ENCODE data around the gene DENND1A.

DENND1A gene

DNA sequence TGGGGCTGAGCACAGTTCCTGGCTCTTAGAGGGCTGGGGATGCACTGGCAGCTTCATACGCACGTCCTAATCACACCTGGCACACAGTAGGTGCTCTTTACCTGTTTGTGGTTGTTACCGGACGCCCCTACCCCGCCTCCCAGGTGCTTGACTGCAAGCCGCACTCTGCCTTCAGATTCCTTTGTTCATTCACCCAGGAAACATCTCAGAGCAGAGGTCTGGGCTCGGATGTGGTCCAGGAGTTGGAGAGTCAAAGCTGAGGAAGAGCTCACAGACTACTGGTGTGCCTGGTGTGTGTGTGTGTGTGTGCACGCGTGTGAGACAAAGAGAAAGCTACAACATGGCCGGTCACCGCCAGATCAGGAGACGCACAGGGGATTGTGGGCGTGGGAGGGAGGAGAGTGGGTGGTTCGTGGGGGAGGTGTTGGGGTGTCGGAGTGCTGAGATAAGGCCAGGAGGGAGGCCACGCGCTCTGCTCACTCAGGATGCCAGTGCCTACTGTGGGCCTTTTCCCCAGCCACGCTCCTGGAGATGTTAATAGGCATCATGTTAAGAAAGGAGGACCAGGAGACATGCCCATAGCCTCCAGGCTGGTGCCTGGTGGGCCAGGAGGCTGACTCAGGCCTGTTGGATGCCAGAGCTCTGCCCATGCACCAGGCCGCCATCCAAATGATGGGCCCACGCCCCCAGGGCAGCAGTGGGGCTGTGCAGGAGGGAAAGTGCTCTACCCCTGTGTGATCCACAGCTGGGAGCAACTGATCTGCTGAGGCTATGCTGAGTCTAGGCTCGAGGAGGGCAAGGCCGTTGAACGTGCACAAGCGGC, 534.0 kb downstream of the DENND1A start:
- DNase-seq (ENCODE audit: insufficient read length, low spot score) (no peak), FAIRE-seq (no peak)
- TF ChIP-seq, protein P1, sequence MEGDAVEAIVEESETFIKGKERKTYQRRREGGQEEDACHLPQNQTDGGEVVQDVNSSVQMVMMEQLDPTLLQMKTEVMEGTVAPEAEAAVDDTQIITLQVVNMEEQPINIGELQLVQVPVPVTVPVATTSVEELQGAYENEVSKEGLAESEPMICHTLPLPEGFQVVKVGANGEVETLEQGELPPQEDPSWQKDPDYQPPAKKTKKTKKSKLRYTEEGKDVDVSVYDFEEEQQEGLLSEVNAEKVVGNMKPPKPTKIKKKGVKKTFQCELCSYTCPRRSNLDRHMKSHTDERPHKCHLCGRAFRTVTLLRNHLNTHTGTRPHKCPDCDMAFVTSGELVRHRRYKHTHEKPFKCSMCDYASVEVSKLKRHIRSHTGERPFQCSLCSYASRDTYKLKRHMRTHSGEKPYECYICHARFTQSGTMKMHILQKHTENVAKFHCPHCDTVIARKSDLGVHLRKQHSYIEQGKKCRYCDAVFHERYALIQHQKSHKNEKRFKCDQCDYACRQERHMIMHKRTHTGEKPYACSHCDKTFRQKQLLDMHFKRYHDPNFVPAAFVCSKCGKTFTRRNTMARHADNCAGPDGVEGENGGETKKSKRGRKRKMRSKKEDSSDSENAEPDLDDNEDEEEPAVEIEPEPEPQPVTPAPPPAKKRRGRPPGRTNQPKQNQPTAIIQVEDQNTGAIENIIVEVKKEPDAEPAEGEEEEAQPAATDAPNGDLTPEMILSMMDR (IDR thresholded peaks at IDR 0.05; ENCODE audit: insufficient read depth, missing control alignments) = no peak

DNA sequence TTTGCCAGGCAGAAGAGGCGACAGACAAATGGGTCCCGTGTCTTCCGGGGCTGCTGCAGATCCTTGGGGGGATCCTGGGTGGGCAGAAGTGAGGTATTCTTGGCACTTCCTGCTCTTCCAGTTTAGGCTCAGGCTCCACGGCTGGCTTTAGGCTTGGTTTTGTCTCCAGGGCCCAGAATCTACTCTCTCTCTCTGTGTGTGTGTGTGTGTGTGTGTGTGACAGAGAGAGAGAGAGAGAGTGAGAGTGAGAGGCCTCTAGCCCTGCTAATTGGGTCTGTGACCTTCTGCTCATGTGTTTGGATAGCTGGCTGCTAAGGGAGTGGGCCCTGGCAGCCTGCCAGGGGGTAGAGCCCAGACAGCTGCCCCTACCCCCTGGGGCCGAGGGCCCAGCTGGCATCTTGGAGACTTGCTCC, 534.6 kb downstream of the DENND1A start:
- TF ChIP-seq, protein P1 (IDR thresholded peaks at IDR 0.05; ENCODE audit: insufficient read depth, missing control alignments) = no peak
- no peak for FAIRE-seq
- DNase-seq (ENCODE audit: insufficient read length, low spot score) = no peak

GRCh38 chr9:123394291-123395235, 535.4 kb downstream of the DENND1A start:
- no peak for FAIRE-seq
- DNase-seq (ENCODE audit: insufficient read length, low spot score) = no peak
- TF ChIP-seq, protein P1 (IDR thresholded peaks at IDR 0.05; ENCODE audit: insufficient read depth, missing control alignments) = no peak

DNA sequence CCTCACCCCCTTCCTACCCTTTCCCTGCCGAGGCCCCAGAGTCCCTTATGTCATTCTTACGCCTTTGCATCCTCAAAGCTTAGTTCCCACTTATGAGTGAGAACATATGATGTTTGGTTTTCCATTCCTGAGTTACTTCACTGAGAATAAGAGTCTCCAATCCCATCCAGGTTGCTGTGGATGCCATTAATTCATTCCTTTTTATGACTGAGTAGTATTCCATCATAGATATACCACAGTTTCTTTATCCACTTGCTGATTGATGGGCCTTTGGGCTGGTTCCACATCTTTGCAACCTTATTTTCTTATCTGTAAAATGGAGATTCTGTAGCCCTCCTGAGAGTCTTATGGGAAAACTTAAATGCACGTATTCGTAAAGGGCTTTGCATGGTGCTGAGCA, 537.1 kb downstream of the DENND1A start:
- DNase-seq (ENCODE audit: insufficient read length, low spot score) (no peak), FAIRE-seq (no peak)
- TF ChIP-seq, protein P1 (IDR thresholded peaks at IDR 0.05; ENCODE audit: insufficient read depth, missing control alignments) = no peak

DNA sequence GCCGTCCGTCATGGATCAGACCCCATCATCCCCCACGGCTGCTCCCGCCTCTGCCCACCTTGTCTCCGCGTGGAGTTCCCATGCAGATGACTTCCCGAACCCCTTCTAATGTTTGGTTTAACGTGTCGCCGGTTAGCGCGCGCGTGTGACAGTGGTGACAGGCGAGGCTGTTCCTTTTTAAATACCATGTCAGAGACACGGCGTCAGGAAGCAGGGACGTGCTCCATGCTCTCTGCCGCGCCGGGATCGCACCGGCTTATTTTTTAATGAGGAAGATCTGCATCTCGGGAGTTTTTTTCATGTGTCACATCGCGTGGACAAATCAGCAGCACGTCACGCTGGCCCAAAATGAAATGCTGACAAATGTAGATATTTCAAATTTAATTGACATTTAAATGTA, 538.0 kb downstream of the DENND1A start:
- DNase-seq (ENCODE audit: insufficient read length, low spot score) = no peak
- TF ChIP-seq, protein P1 (IDR thresholded peaks at IDR 0.05; ENCODE audit: insufficient read depth, missing control alignments) = no peak
- no peak for FAIRE-seq

GRCh38 chr9:123391233-123391632, 538.7 kb downstream of the DENND1A start:
- DNase-seq (ENCODE audit: insufficient read length, low spot score) (no peak), FAIRE-seq (no peak)
- TF ChIP-seq, protein P1 (IDR thresholded peaks at IDR 0.05; ENCODE audit: insufficient read depth, missing control alignments) = no peak

Measured in D721Med (cell line).